ENCODE results near the gene FXYD7.

Gene FXYD7

DNA sequence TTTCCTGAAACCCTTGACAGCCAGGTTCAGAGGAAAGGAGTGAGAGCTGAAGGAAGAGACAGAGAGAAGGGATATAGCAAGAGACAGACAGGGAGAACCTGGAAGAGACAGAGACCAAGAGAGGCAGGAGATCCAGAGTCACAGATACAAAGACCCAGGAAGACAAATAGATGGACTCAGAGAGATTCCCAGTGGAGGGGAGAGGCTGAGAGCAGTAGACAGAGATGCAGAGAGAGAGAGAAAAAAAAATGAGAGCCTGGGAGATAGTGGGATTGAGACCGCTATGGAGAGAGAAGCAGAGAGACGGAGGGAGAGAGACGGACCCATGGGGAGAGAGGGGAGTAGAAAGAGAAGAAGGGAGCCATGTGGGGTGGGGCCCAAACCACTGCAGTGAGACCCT, 763 bp downstream of the FXYD7 start:
- TF ChIP-seq ZNF274 (IDR thresholded peaks at IDR 0.05; ENCODE audit: low read depth, low read length) (no peak), YY1 (IDR thresholded peaks at IDR 0.05; ENCODE audit: insufficient read depth, insufficient read length) (no peak), SUZ12 (IDR thresholded peaks at IDR 0.05; ENCODE audit: extremely low read depth, insufficient read depth, insufficient read length) (no peak)
- H3K36me3 ChIP-seq (ENCODE audit: insufficient read depth, insufficient read length, low read length), result no peaks in the 10 kb centered on the region
- no peaks in the 10 kb centered on the region for H3K9me3 ChIP-seq (ENCODE audit: insufficient read depth, low read length)
- no peak overlapping the region for H3K4me3 ChIP-seq (ENCODE audit: insufficient read length, low read depth)
- no peak for DNase-seq (ENCODE audit: low read depth, low spot score)
- H3K27me3 ChIP-seq (ENCODE audit: insufficient read depth, insufficient read length), result peaks cover 44% of the 10 kb centered on the region
- peaks cover 11% of the 10 kb centered on the region for H3K4me1 ChIP-seq (ENCODE audit: insufficient read depth, insufficient read length)
- H3K9ac ChIP-seq (ENCODE audit: insufficient read length, low read depth), result no peak overlapping the region

DNA sequence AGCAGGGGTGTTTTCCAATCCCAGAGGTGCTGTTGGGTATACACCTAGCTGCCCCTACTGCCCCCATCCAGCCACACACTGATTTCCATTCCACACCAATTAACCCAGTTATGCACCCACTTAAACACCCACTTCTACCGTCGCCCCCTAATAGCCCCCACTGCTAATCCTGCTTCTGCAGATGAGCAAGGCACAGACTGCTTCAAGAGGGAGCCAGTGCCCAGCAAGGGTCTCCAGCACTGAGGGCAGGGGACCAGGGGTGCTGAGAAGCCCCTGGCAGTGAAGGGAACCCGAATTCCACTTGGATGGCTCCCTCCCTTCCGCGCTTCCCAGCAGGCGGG, 1.2 kb downstream of the FXYD7 start:
- H3K4me1 ChIP-seq (ENCODE audit: insufficient read depth, insufficient read length), result peaks cover 8% of the 10 kb centered on the region
- no peak overlapping the region for H3K4me3 ChIP-seq (ENCODE audit: insufficient read length, low read depth)
- H3K36me3 ChIP-seq (ENCODE audit: insufficient read depth, insufficient read length, low read length), result no peaks in the 10 kb centered on the region
- H3K9me3 ChIP-seq (ENCODE audit: insufficient read depth, low read length), result no peaks in the 10 kb centered on the region
- no peak for DNase-seq (ENCODE audit: low read depth, low spot score)
- no peak overlapping the region for H3K9ac ChIP-seq (ENCODE audit: insufficient read length, low read depth)
- H3K27me3 ChIP-seq (ENCODE audit: insufficient read depth, insufficient read length), result peaks cover 44% of the 10 kb centered on the region
- TF ChIP-seq SUZ12 (IDR thresholded peaks at IDR 0.05; ENCODE audit: extremely low read depth, insufficient read depth, insufficient read length) (no peak), YY1 (IDR thresholded peaks at IDR 0.05; ENCODE audit: insufficient read depth, insufficient read length) (no peak), ZNF274 (IDR thresholded peaks at IDR 0.05; ENCODE audit: low read depth, low read length) (no peak)

DNA sequence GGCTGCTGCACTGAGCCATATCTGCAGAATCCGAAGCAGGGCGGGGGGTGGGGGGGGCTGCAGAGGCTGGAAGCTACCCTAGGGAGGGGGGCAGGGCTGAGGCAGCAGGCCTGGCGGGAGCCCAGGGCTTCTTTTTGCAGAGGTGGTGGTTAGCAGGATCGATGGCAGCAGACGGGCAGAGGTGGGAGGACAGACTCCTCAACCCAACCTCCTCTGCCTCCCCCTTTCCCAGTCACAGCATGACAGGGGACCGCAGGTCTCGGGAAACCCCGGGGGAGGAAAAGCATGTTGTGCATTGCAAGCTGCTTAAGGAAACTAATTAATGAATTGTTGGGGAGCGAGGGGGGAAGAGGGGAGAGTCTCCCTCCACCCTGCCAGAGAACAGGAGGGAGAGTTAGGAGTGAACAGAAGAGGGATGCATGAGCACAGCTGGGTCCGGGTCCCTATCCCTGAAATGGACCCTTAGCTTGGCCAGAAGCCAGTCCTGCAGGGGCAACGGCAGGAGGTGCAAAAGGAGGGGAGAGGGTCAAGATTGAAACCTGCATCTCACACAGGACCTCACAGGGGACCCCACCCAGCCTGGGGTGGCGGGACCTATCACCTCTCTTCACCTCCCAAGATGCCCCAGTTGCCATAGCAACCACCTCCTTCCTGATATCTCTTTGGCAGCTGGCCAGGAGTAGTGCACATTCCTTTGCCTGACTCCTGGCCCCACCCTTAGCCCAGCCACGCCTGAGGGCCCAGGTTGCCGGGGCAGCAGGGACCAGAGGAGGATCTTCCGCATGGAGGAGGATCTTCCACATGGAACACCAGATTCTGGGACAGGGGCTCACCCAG, 1.8 kb downstream of the FXYD7 start:
- Histone ChIP-seq H3K4me1 (ENCODE audit: insufficient read depth, insufficient read length) (peaks cover 8% of the 10 kb centered on the region), H3K36me3 (ENCODE audit: insufficient read depth, insufficient read length, low read length) (no peaks in the 10 kb centered on the region), H3K27me3 (ENCODE audit: insufficient read depth, insufficient read length) (peaks cover 44% of the 10 kb centered on the region), H3K4me3 (ENCODE audit: insufficient read length, low read depth) (no peak overlapping the region), H3K9ac (ENCODE audit: insufficient read length, low read depth) (no peak overlapping the region), H3K9me3 (ENCODE audit: insufficient read depth, low read length) (no peaks in the 10 kb centered on the region)
- peak; percentile 75 for DNase-seq (ENCODE audit: low read depth, low spot score)
- TF ChIP-seq SUZ12 (IDR thresholded peaks at IDR 0.05; ENCODE audit: extremely low read depth, insufficient read depth, insufficient read length), result no peak
- no peak for TF ChIP-seq YY1 (IDR thresholded peaks at IDR 0.05; ENCODE audit: insufficient read depth, insufficient read length)
- no peak for TF ChIP-seq ZNF274 (IDR thresholded peaks at IDR 0.05; ENCODE audit: low read depth, low read length)

DNA sequence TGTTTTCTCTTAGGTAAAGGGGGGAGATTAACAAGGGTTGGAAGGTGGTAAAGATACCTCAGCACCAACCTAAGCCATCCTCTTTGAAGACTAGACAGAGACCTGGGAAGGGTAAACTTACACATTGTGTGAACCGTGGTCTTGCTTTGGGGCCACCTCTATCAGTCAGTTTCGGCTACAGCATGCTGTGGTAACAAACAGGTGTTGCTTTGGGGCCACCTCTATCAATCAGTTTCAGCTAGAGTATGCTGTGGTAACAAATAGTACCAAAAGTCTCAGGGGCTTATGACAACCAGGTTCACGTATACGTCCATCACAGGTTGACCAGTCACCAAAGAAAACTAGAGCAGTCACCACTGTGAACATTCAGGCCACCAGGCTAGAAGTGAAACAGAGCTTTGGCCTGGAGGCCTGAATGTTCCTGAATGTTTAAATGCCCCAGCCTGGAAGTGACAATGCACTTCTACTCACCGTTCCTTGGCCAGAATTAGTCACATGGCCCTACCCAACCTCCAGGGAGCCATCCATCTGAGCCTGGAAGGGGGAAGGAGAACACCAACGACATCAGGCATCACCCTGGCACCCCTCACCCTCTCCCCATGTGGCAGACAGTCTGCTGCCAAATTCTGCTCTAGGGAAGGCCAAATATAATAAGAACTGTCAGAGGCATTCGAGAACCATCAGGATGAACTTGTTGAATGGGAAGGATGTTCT, 3.8 kb downstream of the FXYD7 start:
- no peak for DNase-seq (ENCODE audit: low read depth, low spot score)
- Histone ChIP-seq H3K4me3 (ENCODE audit: insufficient read length, low read depth) (no peak overlapping the region), H3K9ac (ENCODE audit: insufficient read length, low read depth) (no peak overlapping the region), H3K27me3 (ENCODE audit: insufficient read depth, insufficient read length) (peaks cover 30% of the 10 kb centered on the region), H3K9me3 (ENCODE audit: insufficient read depth, low read length) (no peaks in the 10 kb centered on the region), H3K4me1 (ENCODE audit: insufficient read depth, insufficient read length) (peaks cover 13% of the 10 kb centered on the region), H3K36me3 (ENCODE audit: insufficient read depth, insufficient read length, low read length) (no peaks in the 10 kb centered on the region)
- TF ChIP-seq ZNF274 (IDR thresholded peaks at IDR 0.05; ENCODE audit: low read depth, low read length), result no peak
- TF ChIP-seq YY1 (IDR thresholded peaks at IDR 0.05; ENCODE audit: insufficient read depth, insufficient read length), result no peak
- no peak for TF ChIP-seq SUZ12 (IDR thresholded peaks at IDR 0.05; ENCODE audit: extremely low read depth, insufficient read depth, insufficient read length)

DNA sequence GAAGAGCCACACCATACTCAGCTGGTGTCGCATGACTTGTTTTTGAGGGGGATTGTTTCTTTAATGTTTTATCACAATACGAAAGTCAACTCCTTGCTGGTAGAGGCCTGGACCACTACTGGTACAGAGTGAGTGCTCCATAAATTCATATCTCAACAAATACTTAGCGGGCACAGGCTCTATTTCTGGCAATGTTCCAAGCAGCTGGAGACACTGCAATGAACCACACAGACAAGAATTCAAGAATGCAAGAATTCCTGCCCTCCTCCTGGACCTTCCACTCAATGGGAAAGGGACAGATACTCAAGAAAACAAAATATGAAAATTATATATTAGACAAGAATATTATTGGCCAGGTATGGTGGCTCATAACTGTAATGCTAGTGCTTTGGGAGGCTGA, 6.4 kb downstream of the FXYD7 start:
- DNase-seq (ENCODE audit: low read depth, low spot score), result no peak
- Histone ChIP-seq H3K36me3 (ENCODE audit: insufficient read depth, insufficient read length, low read length) (no peaks in the 10 kb centered on the region), H3K4me1 (ENCODE audit: insufficient read depth, insufficient read length) (peaks cover 15% of the 10 kb centered on the region), H3K4me3 (ENCODE audit: insufficient read length, low read depth) (no peak overlapping the region), H3K27me3 (ENCODE audit: insufficient read depth, insufficient read length) (peaks cover 20% of the 10 kb centered on the region), H3K9me3 (ENCODE audit: insufficient read depth, low read length) (no peaks in the 10 kb centered on the region), H3K9ac (ENCODE audit: insufficient read length, low read depth) (no peak overlapping the region)
- no peak for TF ChIP-seq YY1 (IDR thresholded peaks at IDR 0.05; ENCODE audit: insufficient read depth, insufficient read length)
- no peak for TF ChIP-seq ZNF274 (IDR thresholded peaks at IDR 0.05; ENCODE audit: low read depth, low read length)
- TF ChIP-seq SUZ12 (IDR thresholded peaks at IDR 0.05; ENCODE audit: extremely low read depth, insufficient read depth, insufficient read length), result no peak

DNA sequence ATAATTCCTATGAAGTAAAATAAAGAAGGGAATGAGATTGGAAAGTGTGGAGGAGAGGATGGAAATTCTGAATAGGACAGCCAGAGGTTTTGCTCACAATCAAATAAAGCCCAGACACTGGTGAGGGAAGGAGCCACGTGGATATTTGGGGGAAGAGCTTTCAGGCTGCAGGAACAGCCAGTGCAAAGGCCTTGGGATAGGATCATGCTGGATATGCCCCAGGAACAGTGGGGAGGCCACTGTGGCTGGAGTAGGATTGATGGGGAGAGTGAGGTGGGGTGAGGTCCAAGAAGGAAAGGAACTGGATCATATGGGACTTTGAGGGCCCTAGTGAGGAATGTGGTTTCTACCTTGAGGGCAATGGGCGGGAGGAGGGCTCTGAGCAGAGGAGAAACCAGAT, 7.4 kb downstream of the FXYD7 start:
- peaks cover 11% of the 10 kb centered on the region for H3K27me3 ChIP-seq (ENCODE audit: insufficient read depth, insufficient read length)
- no peak overlapping the region for H3K4me3 ChIP-seq (ENCODE audit: insufficient read length, low read depth)
- TF ChIP-seq SUZ12 (IDR thresholded peaks at IDR 0.05; ENCODE audit: extremely low read depth, insufficient read depth, insufficient read length) (no peak), YY1 (IDR thresholded peaks at IDR 0.05; ENCODE audit: insufficient read depth, insufficient read length) (no peak), ZNF274 (IDR thresholded peaks at IDR 0.05; ENCODE audit: low read depth, low read length) (no peak)
- H3K4me1 ChIP-seq (ENCODE audit: insufficient read depth, insufficient read length), result peaks cover 13% of the 10 kb centered on the region
- peaks cover under 1% of the 10 kb centered on the region for H3K36me3 ChIP-seq (ENCODE audit: insufficient read depth, insufficient read length, low read length)
- DNase-seq (ENCODE audit: low read depth, low spot score), result no peak
- no peak overlapping the region for H3K9ac ChIP-seq (ENCODE audit: insufficient read length, low read depth)
- H3K9me3 ChIP-seq (ENCODE audit: insufficient read depth, low read length), result no peaks in the 10 kb centered on the region
